Ectodermal cell (in vitro differentiated cells): ENCODE data around the gene PIK3IP1.

ENCODE experiments used
- H3K27ac ChIP-seq: 2 replicates; pipeline ENCODE4 v1.7.0; 2013; ENCODE audit warnings: mild to moderate bottlenecking, low read depth, low read length; ENCODE audit not compliant: insufficient read depth, poor library complexity, severe bottlenecking
- H3K27me3 ChIP-seq: 2 replicates; pipeline ENCODE4 v1.7.0; 2013; ENCODE audit warnings: mild to moderate bottlenecking, low read length; ENCODE audit not compliant: insufficient read depth, control insufficient read depth, poor library complexity, severe bottlenecking
- H3K36me3 ChIP-seq: one replicate; pipeline ENCODE4 v1.7.0; 2013; ENCODE audit warnings: low read length; ENCODE audit not compliant: control insufficient read depth, insufficient read depth
- H3K4me1 ChIP-seq: one replicate; pipeline ENCODE4 v1.7.0; 2013; ENCODE audit warnings: low read length; ENCODE audit not compliant: control insufficient read depth, insufficient read depth
- H3K4me3 ChIP-seq: 2 replicates; pipeline ENCODE4 v1.7.0; 2013; ENCODE audit warnings: low read depth, low read length, control low read depth; ENCODE audit not compliant: insufficient read depth
- H3K9me3 ChIP-seq: 2 replicates; pipeline ENCODE4 v1.7.0; 2013; ENCODE audit warnings: mild to moderate bottlenecking, low read length, moderate library complexity; ENCODE audit not compliant: control insufficient read depth
- WGBS, 2 experiments: methylation state at CpG; one replicate each; pipeline ENCODE4 v1.1.7; 2013; ENCODE audit warnings: missing lambda C conversion rate in 2 of 2; 5-methylcytosine and 5-hydroxymethylcytosine counted together

PIK3IP1 gene

GRCh38 chr22:31278626-31279326, 13.5 kb downstream of the PIK3IP1 start:
- 94 to 96% methylated on average over 6 of the region's 6 CpGs for WGBS, 2 experiments
- no peaks in the 10 kb centered on the region for H3K9me3 ChIP-seq
- no peaks in the 10 kb centered on the region for H3K27me3 ChIP-seq
- H3K27ac ChIP-seq, result no peak overlapping the region
- H3K4me3 ChIP-seq, result no peak overlapping the region
- no peaks in the 10 kb centered on the region for H3K4me1 ChIP-seq
- H3K36me3 ChIP-seq, result peaks cover 23% of the 10 kb centered on the region

DNA sequence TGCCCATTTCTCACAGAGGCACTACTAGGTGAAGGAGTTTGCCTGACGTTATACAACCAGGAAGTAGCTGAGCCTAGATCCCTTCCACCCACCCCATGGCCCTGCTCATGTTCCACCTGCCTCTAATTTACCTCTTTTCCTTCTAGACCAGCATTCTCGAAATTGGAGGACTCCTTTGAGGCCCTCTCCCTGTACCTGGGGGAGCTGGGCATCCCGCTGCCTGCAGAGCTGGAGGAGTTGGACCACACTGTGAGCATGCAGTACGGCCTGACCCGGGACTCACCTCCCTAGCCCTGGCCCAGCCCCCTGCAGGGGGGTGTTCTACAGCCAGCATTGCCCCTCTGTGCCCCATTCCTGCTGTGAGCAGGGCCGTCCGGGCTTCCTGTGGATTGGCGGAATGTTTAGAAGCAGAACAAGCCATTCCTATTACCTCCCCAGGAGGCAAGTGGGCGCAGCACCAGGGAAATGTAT, 14.1 kb downstream of the PIK3IP1 start:
- no peaks in the 10 kb centered on the region for H3K9me3 ChIP-seq
- no peaks in the 10 kb centered on the region for H3K4me1 ChIP-seq
- H3K36me3 ChIP-seq, result peaks cover 23% of the 10 kb centered on the region
- no peaks in the 10 kb centered on the region for H3K27me3 ChIP-seq
- 82 to 88% methylated on average over 9 of the region's 9 CpGs for WGBS, 2 experiments
- no peak overlapping the region for H3K27ac ChIP-seq
- no peak overlapping the region for H3K4me3 ChIP-seq

DNA sequence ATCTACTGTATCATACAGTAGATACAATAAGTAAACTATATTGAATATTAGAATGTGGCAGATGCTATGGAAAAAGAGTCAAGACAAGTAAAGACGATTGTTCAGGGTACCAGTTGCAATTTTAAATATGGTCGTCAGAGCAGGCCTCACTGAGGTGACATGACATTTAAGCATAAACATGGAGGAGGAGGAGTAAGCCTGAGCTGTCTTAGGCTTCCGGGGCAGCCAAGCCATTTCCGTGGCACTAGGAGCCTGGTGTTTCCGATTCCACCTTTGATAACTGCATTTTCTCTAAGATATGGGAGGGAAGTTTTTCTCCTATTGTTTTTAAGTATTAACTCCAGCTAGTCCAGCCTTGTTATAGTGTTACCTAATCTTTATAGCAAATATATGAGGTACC, 14.5 kb downstream of the PIK3IP1 start:
- peaks cover 23% of the 10 kb centered on the region for H3K36me3 ChIP-seq
- H3K4me1 ChIP-seq, result no peaks in the 10 kb centered on the region
- no peaks in the 10 kb centered on the region for H3K27me3 ChIP-seq
- no peaks in the 10 kb centered on the region for H3K9me3 ChIP-seq
- no peak overlapping the region for H3K4me3 ChIP-seq
- H3K27ac ChIP-seq, result no peak overlapping the region
- WGBS, 2 experiments, result 95 to 97% methylated on average over 5 of the region's 5 CpGs

DNA sequence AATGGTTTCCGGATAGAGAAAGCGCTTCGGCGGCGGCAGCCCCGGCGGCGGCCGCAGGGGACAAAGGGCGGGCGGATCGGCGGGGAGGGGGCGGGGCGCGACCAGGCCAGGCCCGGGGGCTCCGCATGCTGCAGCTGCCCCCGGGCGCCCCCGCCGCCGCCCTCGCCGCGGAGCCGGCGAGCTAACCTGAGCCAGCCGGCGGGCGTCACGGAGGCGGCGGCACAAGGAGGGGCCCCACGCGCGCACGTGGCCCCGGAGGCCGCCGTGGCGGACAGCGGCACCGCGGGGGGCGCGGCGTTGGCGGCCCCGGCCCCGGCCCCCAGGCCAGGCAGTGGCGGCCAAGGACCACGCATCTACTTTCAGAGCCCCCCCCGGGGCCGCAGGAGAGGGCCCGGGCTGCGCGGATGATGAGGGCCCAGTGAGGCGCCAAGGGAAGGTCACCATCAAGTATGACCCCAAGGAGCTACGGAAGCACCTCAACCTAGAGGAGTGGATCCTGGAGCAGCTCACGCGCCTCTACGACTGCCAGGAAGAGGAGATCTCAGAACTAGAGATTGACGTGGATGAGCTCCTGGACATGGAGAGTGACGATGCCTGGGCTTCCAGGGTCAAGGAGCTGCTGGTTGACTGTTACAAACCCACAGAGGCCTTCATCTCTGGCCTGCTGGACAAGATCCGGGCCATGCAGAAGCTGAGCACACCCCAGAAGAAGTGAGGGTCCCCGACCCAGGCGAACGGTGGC, 15.7 kb downstream of the PIK3IP1 start:
- Histone ChIP-seq H3K4me1 (no peaks in the 10 kb centered on the region), H3K9me3 (no peaks in the 10 kb centered on the region), H3K27ac (no peak overlapping the region), H3K36me3 (peaks cover 23% of the 10 kb centered on the region), H3K27me3 (no peaks in the 10 kb centered on the region), H3K4me3 (no peak overlapping the region)
- WGBS, 2 experiments, result 96% methylated on average over 69 of the region's 69 CpGs

DNA sequence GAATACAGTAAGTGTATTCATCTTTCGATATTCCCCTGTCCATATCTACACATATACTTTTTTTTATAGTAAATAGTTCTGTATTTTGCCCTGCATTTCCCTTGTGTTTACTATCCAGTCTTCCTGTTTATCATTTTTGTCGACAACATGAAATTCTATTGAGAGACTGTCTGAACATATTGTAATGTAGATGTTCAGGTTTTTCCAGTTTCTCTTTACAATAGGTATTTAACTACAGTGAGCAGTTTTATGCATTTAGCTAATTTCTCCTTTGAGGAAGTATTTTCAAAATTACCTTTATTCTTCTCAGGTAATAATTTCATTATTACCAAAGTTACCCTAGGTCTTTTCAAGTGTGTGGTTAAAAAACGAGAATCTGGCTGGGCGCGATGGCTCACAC, 16.7 kb downstream of the PIK3IP1 start:
- Histone ChIP-seq H3K27me3 (no peaks in the 10 kb centered on the region), H3K27ac (no peak overlapping the region), H3K4me1 (no peaks in the 10 kb centered on the region), H3K4me3 (no peak overlapping the region), H3K36me3 (peaks cover 23% of the 10 kb centered on the region), H3K9me3 (no peaks in the 10 kb centered on the region)
- WGBS, 2 experiments, result 89 to 92% methylated on average over 5 of the region's 5 CpGs

DNA sequence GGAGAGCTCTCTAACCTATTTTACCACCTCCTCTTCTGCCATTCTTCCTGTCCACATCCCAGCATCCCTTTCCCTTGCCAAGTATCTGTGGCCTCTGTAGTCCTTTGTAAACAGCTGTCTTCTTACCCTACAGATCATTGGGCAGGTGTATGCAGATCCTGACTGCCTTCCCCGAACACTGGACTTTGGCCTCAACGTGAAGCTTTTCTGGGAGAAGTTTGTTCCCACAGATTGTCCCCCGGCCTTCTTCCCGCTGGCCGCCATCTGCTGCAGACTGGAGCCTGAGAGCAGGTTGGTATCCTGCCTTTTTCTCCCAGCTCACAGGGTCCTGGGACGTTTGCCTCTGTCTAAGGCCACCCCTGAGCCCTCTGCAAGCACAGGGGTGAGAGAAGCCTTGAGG, 17.3 kb downstream of the PIK3IP1 start:
- 92 to 95% methylated on average over 6 of the region's 6 CpGs for WGBS, 2 experiments

DNA sequence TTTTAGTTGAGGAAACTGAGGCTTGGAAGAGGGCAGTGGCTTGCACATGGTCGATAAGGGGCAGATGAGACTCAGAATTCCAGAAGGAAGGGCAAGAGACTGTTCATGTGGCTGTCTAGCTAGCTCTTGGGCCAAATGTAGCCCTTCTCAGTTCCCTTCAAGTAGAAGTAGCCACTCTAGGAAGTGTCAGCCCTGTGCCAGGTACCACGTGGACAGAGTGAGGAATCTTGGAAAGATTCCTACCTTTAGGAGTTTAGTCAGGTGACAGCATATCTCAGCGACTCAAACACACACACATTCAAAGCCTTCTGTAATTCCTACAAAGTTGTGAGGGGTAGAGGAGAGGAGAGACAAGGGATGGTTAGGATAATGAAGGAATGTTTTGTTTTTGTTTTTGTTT, 18.3 kb downstream of the PIK3IP1 start:
- Histone ChIP-seq H3K4me1 (no peaks in the 10 kb centered on the region), H3K27me3 (no peaks in the 10 kb centered on the region), H3K27ac (no peak overlapping the region), H3K4me3 (no peak overlapping the region), H3K36me3 (peaks cover 23% of the 10 kb centered on the region), H3K9me3 (no peaks in the 10 kb centered on the region)
- WGBS, 2 experiments, result 92 to 100% methylated on average over 2 to 3 of the region's 3 CpGs

More for the DNA sequence above, 17.3 kb downstream of the PIK3IP1 start:
- Histone ChIP-seq H3K4me1 (no peaks in the 10 kb centered on the region), H3K4me3 (no peak overlapping the region), H3K27me3 (no peaks in the 10 kb centered on the region), H3K9me3 (no peaks in the 10 kb centered on the region), H3K36me3 (peaks cover 23% of the 10 kb centered on the region), H3K27ac (no peak overlapping the region)

DNA sequence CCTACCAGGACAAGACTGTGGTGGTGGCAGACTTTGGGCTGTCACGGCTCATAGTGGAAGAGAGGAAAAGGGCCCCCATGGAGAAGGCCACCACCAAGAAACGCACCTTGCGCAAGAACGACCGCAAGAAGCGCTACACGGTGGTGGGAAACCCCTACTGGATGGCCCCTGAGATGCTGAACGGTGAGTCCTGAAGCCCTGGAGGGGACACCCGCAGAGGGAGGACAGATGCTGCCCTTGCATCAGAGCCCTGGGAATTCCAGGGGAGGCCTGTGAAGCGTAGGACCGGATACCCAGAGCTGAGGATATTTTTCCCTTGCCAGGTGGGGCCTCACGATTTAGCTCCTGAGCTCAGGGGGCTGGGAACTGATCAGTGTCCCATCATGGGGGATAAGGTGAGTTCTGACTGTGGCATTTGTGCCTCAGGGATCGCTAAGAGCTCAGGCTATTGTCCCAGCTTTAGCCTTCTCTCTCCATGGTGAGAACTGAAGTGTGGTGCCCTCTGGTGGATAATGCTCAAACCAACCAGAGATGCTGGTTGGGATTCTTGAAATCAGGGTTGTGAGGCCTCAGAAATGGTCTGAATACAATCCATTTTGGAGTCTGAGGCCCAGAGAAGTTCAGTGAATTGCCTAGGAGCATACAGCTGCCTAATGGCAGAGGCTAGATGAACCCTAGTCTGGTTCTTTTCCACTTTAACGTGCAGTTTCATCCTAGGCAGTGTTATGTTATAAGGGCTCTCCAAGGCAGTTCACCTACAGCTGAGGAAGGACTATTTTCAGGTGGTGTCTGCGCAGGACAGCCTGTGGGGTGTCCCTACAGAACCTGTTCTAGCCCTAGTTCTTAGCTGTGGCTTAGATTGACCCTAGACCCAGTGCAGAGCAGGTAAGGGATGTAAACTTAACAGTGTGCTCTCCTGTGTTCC, 19.5 kb downstream of the PIK3IP1 start:
- WGBS, 2 experiments, result 79 to 80% methylated on average over 15 of the region's 15 CpGs
- Histone ChIP-seq H3K4me3 (no peak overlapping the region), H3K27ac (no peak overlapping the region), H3K36me3 (peaks cover 23% of the 10 kb centered on the region), H3K9me3 (no peaks in the 10 kb centered on the region), H3K27me3 (no peaks in the 10 kb centered on the region), H3K4me1 (no peaks in the 10 kb centered on the region)

- 97% methylated on average over 3 of the region's 3 CpGs for WGBS, 2 experiments
- H3K27ac ChIP-seq, result no peak overlapping the region
- no peaks in the 10 kb centered on the region for H3K9me3 ChIP-seq
- no peak overlapping the region for H3K4me3 ChIP-seq
- no peaks in the 10 kb centered on the region for H3K27me3 ChIP-seq
- H3K36me3 ChIP-seq, result peaks cover 20% of the 10 kb centered on the region
- H3K4me1 ChIP-seq, result no peaks in the 10 kb centered on the region
Measured at GRCh38 chr22:31271485-31271884, 20.8 kb downstream of the PIK3IP1 start.

DNA sequence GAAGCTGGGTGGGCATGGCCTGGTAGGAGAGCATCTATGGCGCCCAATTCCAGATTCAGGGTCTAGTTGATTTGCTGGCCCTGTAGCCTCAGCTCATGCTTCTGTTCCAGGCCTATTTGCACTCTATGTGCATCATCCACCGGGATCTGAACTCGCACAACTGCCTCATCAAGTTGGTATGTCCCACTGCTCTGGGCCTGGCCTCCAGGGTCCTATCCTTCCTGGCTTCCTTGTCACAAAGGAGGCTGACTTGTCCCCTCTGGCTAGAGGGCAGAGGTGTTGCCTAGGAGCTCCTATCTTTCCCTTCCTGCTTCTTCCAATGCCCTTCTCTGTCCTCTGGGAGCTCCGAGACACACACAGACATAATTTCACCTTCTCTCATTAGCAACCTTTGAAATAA, 21.3 kb downstream of the PIK3IP1 start:
- Histone ChIP-seq H3K36me3 (peaks cover 20% of the 10 kb centered on the region), H3K27me3 (no peaks in the 10 kb centered on the region), H3K4me1 (no peaks in the 10 kb centered on the region), H3K9me3 (no peaks in the 10 kb centered on the region), H3K27ac (no peak overlapping the region), H3K4me3 (no peak overlapping the region)
- 90 to 93% methylated on average over 3 to 4 of the region's 4 CpGs for WGBS, 2 experiments
